Measurements from ENCODE around the gene GGT1.
"Not testable (repeated sequence)": the region's sequence is repeated elsewhere in the genome, so short reads cannot be mapped to it uniquely, and the experiment has no call there.

Gene GGT1

GRCh38 chr22:24584166-24584790 is 18.7 kb upstream of the GGT1 start:
- no peak for DNase-seq

- DNase-seq, result no peak
Measured at GRCh38 chr22:24584871-24585411, 18.1 kb upstream of the GGT1 start.

GRCh38 chr22:24585461-24585860 is 17.5 kb upstream of the GGT1 start:
- no peak for DNase-seq

- no peak for DNase-seq
Measured at GRCh38 chr22:24585927-24586546, 17.0 kb upstream of the GGT1 start.

GRCh38 chr22:24587251-24587650 is 15.7 kb upstream of the GGT1 start:
- no peak for DNase-seq

GRCh38 chr22:24587948-24588347 is 15.0 kb upstream of the GGT1 start:
- DNase-seq, result no peak

GRCh38 chr22:24588381-24588756 is 14.6 kb upstream of the GGT1 start:
- no peak for DNase-seq

- DNase-seq, result no peak
Measured at GRCh38 chr22:24588757-24589481, 14.1 kb upstream of the GGT1 start.

- DNase-seq, result no peak
Measured at GRCh38 chr22:24589518-24590030, 13.4 kb upstream of the GGT1 start.

- no peak for DNase-seq
Measured at GRCh38 chr22:24590596-24591173, 12.3 kb upstream of the GGT1 start.

- DNase-seq, result no peak
Measured at GRCh38 chr22:24591286-24591830, 11.6 kb upstream of the GGT1 start.

GRCh38 chr22:24592058-24592850 is 10.7 kb upstream of the GGT1 start:
- no peak for DNase-seq

- peak in 1 of 5 experiments; percentile 36 for DNase-seq
Measured at GRCh38 chr22:24592851-24593558, 10.0 kb upstream of the GGT1 start, which contains the start of gene LRRC75B. Gene LRRC75B, minus strand, starts transcription at chr22:24593073. Its CDS starts 34 bp downstream, at chr22:24593039.

- not testable (repeated sequence) for DNase-seq
Measured at GRCh38 chr22:24593559-24593835, 9.5 kb upstream of the GGT1 start.

- DNase-seq, result no peak
Measured at GRCh38 chr22:24593836-24594568, 9.0 kb upstream of the GGT1 start.

- DNase-seq, result no peak
Measured at GRCh38 chr22:24594569-24595120, 8.3 kb upstream of the GGT1 start.

GRCh38 chr22:24595228-24595627 is 7.8 kb upstream of the GGT1 start:
- no peak for DNase-seq

GRCh38 chr22:24595863-24596262 is 7.1 kb upstream of the GGT1 start:
- no peak for DNase-seq

GRCh38 chr22:24597076-24597475 is 5.9 kb upstream of the GGT1 start:
- not testable (repeated sequence) for DNase-seq

GRCh38 chr22:24599514-24599913 is 3.5 kb upstream of the GGT1 start:
- DNase-seq, result no peak
